NCI-H446 treated with DMSO at 0.1 percent for 48 hours (cell line): ENCODE measurements around the gene FGFR2.

ENCODE experiments used
- DNase-seq: peaks from one replicate; lab custom pipeline; 2025; lab: John Stamatoyannopoulos, UW

Gene FGFR2

DNA sequence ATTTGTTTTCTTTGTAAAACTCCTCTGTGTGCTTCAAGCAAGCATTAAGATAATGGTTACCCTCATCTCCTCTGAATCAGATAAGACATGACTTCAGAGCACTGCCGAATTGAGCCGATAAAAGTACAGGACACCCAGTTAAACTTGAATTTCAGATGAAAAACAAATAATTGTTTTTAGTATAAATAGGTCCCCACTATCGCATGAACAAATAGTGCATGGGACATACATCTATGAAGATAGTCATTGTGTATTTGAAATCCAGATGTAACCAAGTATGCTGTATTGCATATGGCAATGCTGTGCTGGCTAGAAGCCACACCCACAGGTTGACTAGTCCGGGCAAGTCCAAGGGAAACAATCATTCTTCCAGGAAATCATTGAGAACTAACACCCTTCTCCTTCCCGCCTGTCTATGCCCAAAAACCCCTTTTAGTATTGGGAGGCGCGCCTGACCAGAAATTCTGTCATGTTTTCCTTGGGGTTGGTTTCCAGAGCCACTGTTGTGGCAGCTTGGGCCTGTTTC lies 12.6 kb upstream of the FGFR2 start:
- no peak for DNase-seq

GRCh38 chr10:121609426-121610380 lies 11.5 kb upstream of the FGFR2 start:
- no peak for DNase-seq

GRCh38 chr10:121608469-121609190 lies 10.4 kb upstream of the FGFR2 start:
- no peak for DNase-seq

DNA sequence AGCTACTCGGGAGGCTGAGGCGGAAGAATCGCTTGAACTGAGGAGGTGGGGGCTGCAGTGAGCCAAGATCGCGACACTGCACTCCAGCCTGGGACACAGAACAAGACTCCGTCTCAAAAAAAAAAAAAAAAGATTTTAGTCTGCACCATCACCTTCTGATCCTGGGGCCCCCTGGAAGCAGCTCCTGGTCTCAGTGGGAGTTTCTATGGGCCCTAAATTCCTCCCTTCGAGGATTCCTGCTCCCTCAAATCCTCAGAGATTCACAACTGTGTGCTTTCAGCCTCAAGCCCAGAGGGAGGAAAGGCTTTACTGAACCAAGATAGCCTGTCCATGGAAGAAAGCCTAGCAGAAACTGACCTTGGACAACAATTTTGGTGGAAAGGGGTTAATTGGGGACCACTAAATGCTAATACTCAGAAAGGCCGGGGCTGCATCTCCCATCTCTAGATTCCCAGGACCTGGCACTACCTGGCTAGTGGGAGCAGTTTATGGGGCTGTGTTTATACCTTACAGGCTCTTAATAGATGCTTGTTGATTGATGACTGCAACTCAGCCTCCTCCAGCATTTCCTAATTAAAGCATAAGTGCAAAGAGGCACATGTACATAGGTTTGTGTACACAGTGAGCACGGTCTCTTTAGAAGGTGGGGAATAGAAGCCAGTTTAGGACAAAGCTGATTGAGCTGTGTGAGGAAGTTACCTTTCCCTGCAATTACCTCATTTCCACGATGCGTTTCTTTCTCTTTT lies 9.2 kb upstream of the FGFR2 start:
- no peak for DNase-seq

GRCh38 chr10:121605708-121606107 lies 7.5 kb upstream of the FGFR2 start:
- no peak for DNase-seq

GRCh38 chr10:121601458-121601857 lies 3.2 kb upstream of the FGFR2 start:
- no peak for DNase-seq

- no peak for DNase-seq
These were observed 2.4 kb upstream of the FGFR2 start for GRCh38 chr10:121600611-121601010.

DNA sequence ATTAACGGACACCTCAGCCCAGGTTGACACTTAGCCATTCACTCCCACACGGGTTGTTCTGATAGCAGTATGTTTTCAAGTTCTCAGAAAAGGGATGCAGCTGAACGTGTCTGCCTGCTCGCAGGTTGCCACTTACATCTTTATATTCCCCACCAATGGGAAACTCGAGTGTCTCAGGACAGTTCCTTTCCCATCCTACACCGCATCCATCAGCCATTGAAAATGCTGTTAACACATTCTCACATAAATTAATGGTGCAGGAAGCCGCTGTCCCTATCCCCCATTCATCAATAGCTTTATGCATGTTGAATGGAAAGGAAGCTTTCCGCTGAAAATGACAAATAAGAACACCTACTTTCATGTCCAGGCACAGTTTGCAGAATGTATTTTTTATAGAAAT lies 1.7 kb upstream of the FGFR2 start:
- no peak for DNase-seq

DNA sequence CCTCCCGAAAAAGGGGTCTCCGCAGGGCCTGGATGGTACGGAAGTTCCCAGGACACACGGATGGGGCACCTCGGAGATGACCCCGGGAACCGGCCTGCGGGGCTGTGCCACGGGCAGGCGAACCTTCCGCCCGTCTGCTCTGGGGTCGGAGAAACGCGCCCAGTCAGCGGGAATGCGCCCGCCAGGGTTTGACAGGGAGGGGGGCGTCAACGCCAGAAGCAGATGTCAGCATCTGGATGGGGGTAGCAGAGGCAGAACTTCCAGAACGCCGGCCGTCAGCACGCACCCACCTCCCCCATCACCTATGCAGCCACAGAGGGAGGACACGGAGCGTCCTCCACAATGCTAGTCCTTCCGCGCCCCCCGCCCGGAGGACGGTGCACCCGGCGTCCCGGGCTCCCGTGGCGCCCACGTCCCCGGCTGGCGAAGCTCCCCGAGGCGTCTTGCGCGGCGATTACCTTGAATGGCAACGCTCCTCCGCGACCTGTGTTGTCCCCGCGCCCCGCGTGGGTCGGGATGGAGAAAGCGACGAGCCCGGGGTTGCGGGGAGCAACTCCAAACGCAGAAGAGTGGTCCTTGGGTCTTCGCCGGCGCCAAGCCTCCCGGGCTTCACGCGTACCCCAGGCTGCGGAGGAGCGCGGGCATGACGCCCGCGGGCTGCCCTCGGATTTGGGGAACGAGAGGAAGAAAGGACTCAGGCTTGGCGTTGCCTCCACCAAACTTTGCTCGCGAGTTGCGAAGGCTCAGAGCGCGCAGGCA lies 561 bp downstream of the FGFR2 start:
- no peak for DNase-seq

GRCh38 chr10:121596689-121597503 lies 1.3 kb downstream of the FGFR2 start:
- DNase-seq, result no peak

DNA sequence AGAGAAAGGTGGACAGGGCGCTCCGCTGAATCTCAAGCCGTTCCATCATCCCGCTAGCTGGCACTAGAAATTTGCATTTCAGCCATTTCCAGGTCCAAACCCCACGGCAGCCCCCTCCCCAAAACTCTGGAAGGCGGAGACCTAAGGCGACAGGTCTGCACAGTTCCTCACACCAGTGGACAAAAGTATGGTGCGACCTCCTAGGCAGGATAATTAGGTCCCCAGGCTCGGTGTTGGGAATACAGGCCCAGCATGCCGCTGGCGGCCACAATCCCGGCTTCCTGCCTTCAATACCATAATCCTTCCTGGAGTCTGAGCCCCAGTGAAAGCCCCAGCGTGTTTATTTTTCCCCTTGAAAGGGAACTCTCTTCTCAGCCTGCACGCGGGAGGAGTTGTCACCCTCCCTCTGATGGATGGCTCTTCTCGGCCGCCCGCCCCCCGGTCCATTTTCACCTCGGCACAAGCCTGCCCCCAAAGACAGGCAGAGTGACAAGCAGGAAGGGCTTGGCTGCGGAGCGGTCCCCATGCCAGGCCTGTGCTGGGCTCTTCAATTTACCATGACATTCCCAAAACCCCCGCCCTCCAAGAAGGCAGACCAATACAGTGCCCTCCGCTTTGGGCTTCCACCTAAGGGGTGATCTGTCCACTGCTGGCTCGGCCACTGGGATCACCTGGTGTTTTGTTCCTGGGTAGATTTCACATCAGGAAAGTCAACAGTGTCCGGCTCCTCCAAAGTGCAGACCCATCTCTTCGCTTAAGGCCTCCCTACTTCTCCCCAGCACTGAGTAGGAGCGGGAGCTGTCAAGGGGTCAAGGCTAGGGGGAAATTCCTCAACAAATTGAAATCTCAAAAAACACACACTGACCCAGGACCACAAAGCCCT lies 2.2 kb downstream of the FGFR2 start:
- DNase-seq, result no peak

DNA sequence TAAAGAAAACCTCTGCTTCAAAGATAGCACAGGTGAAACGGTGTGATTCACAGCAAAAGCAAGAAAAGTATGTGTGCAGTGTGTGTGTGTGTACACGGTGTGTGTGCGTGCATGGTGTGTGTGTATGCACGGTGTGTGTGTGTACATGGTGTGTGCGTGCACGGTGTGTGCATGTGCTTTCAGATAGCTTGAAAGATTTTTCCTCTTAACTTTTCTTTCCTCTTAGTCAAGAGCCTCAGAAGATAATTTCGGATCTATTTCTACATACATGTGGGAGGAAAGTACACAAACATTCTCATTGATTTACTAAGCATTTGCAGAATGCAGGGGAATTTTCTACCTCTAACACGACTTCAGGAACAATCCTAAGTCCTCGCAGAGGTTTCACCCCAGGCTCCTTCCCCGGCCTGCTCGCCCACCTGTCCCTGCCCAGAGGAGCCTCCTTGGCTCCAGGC lies 2.9 kb downstream of the FGFR2 start:
- no peak for DNase-seq

- DNase-seq, result no peak
These were observed 3.5 kb downstream of the FGFR2 start for GRCh38 chr10:121594623-121595350.

DNA sequence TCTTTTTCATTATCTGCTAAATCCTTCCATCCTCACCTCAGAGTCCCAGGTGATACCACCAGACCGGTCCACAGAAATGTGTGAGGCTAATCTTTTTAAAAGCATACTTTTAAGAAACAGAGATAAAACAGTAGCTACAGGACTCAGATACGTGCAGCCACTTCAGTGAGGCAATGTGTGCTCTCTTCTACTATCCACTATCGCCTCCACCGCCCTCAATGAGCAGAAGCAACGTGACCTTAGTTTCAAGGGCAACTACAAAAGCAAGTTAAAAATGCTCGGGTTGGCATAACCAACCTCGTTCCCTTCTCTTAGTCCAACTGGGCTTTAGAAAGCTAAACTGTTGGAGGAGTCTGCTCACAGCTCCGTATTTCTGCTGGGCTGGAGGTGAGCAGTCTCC lies 4.2 kb downstream of the FGFR2 start:
- no peak for DNase-seq

DNA sequence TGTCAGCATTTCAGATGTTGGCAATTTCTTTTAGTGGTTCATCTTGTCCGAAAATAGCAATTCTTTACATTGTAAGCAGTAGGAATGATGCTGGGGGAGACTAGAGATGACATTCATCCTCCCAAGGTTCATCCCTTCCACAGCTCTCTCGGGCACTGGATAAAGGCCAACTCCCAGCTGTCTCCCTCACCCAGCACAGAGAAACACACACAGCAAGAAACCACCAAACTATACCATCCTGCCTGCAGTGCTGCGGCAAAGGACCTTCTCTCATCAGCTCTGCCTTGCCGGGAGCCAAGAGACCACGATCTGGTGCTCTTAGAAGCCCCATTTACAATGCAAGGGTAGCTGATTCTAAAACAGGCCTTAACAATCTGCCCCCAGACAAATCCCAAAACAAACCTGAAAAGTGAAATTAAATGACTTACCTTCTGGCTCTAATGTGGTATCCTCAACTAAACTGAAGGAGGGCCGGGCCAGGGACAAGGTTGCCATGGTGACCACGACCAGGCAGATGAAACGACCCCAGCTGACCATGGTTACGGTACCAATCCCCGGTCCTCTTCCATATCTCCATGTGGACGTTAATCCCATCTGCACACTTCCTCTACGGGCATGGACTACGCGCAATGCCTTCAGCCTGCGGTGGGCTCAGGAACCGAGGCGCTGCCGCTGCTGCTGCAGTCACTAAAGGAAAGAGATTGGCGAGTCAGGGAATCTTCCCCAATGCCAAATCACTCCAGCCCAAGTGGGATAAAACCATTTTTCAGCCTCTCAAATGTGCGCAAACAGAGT lies 4.8 kb downstream of the FGFR2 start:
- DNase-seq, result no peak

- DNase-seq, result no peak
These were observed 5.9 kb downstream of the FGFR2 start for GRCh38 chr10:121592155-121592890.

GRCh38 chr10:121591186-121591585 lies 7.1 kb downstream of the FGFR2 start:
- no peak for DNase-seq
